HG02970 (cell line): Measurements from ENCODE around the gene PGAM5.
"Not testable (repeated sequence)": the region's sequence is repeated elsewhere in the genome, so short reads cannot be mapped to it uniquely, and the experiment has no call there.

Source experiments
- ATAC-seq: cut with Tn5 transposase; IDR thresholded peaks from one replicate; pipeline ENCODE4 v1.9.1; 2021; ENCODE audit warnings: mild to moderate bottlenecking, moderate library complexity, moderate number of reproducible peaks; ENCODE audit not compliant: unreplicated experiment, low FRiP score

Gene PGAM5

DNA sequence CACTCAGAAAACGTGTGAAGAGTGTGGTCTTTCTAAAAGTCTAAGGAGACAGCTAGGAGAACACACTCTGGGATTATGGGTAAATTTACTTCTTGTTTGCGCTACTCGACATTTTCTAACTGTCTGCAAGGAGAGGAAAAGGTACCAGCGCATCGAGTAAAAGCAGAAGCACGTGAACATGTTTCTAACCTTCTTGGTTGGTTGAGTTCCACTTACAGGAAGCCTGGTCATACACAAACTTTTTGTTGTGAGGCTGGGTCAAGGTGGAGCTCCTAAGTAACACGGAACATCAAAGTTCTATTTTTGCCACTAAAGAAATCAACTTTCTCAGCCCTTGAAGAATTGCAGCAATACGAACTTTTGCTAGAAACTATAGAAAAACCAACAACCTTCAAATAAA, 31.0 kb downstream of the PGAM5 start:
- no peak for ATAC-seq

DNA sequence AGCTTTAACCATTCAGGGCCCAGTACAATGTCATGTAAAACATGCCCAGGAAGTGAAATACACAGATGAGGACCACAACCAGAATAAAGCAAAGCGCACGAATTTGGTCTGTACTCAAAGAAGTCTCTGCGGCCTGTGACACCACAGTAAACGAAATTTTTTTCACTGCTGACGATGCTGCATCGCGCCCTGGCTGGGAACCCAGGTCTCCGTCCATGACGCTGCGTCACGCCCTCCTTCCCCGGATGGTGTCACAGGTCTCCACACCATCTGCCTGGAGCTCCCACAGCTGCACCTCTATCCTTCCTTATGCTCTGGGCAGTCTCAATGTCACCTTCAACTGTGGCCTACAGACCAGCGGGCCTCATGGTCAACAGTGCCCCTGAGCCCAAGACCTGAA, 33.2 kb downstream of the PGAM5 start:
- ATAC-seq: no peak

DNA sequence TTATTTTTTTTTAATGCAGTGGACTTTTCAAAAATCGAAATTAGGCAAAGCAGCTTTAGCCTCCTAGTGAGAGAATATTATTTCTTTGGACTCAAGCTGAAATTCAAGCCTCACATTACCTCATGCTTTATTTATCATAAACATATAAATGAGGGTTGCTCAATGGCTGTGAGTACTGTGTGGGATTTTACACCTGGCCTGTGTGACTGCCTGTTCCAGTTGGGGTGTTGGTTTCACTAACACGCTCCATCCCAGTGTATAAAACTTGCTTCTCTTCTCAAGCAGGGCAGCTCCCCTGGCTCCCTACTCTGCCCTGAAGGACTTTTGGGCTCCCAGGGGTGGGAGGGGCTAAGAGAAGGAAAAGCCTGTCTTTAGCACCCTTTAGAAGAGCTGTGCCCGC, 36.0 kb downstream of the PGAM5 start:
- ATAC-seq: no peak

GRCh38 chr12:132747395-132747794, 36.8 kb downstream of the PGAM5 start:
- ATAC-seq: no peak

- ATAC-seq: no peak
Measured at GRCh38 chr12:132747896-132748295, 37.3 kb downstream of the PGAM5 start.

DNA sequence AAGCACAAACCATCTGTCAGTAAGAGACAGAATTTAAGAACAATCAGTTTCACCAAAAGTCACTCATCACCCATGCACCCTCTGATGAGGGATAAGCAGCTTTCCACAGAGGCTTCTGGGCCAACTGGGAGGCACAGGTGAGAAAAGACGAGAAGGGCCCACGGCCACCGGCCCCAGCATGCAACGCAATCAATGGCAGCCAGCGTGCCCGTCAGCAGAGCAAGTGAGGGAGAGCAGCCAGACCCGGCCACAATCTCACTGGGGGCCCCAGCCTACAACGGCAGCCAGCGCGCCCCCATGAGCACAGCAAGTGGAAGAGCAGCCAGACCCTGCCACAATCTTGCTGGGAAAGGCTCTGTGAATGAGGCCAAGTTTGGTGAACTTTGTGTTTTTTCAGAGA, 37.7 kb downstream of the PGAM5 start:
- ATAC-seq: no peak

DNA sequence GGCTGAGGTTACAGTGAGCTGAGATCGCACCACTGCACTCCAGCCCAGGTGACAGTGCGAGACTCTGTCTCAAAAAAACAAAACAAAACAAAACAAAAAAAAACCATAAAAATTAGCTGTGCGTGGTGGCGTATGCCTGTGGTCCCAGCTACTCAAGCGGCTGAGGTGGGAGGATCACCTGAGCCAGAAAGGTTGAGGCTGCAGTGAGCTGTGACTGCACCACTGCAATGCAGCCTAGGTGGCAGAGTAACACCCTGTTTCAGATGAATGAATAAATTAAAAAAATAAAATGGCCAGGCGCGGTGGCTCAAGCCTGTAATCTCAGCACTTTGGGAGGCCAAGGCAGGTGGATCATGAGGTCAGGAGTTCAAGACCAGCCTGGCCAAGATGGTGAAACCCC, 43.0 kb downstream of the PGAM5 start:
- ATAC-seq: not testable (repeated sequence)

DNA sequence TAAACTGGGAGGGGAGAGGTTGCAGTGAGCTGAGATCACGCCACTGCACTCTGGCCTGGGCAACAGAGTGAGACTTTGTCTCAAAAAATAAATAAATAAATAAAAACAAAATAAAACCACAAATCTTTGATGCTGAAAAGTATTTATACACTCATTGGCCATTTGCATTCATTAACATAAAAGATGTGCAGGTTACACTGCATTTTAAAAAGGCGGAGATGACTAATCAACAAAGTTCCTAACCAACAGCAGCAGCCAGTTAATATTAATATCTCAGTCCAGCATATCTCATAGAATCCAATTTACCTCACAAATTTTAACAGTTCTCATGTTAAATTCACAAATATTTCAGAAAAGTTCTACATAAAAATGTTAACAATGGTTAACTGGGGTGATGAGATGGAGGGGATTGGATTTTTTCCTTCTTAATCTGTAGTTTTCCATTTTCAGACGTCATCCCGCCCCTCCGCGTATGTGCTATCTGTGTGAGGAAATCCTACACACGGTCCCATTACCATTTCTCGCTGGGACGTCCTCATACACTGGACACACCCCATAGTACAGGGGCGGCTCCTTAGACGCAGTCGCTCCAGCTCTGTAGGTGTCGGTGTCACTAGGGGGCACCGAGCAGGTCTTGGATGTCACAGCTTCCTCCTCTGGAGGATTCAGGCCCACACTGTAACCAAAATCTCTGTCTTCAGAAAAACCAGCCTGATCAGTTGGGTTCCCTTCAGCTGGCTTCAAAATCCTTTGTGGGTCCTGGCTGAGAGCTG, 43.7 kb downstream of the PGAM5 start:
- no peak for ATAC-seq

DNA sequence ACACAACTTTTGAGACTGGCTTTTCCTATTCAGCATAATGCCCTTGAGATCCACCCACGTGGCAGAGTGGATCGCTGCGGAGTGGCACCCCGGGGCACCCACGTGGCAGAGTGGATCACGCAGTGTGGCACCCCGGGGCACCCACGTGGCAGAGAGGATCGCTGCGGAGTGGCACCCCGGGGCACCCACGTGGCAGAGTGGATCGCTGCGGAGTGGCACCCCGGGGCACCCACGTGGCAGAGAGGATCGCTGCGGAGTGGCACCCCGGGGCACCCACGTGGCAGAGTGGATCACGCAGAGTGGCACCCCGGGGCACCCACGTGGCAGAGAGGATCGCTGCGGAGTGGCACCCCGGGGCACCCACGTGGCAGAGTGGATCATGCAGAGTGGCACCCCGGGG, 48.2 kb downstream of the PGAM5 start:
- not testable (repeated sequence) for ATAC-seq

DNA sequence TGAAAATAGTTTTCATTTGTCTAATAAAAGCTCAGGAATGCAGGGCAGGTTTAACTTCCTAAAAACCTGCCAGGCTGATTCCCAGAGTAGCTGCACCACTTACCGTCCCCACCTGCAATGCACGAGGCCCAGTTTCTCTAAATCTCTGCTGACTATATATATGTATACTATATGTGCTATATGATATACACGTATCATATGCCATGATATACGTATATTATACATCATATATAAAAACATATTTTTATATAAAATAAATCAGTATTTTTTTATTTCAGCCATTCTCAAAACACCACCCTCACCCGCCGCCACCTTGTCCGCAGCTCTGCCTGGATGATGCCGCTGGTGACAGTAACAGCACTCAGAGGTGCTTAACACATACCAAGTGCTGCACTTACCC, 48.7 kb downstream of the PGAM5 start:
- ATAC-seq: no peak

- ATAC-seq: peak; percentile 26
Measured at GRCh38 chr12:132761032-132761920, 50.6 kb downstream of the PGAM5 start, which contains the start of gene ANKLE2. ANKLE2 (minus strand) TSS chr12:132761832; CDS start chr12:132761798, 34 bp downstream.

DNA sequence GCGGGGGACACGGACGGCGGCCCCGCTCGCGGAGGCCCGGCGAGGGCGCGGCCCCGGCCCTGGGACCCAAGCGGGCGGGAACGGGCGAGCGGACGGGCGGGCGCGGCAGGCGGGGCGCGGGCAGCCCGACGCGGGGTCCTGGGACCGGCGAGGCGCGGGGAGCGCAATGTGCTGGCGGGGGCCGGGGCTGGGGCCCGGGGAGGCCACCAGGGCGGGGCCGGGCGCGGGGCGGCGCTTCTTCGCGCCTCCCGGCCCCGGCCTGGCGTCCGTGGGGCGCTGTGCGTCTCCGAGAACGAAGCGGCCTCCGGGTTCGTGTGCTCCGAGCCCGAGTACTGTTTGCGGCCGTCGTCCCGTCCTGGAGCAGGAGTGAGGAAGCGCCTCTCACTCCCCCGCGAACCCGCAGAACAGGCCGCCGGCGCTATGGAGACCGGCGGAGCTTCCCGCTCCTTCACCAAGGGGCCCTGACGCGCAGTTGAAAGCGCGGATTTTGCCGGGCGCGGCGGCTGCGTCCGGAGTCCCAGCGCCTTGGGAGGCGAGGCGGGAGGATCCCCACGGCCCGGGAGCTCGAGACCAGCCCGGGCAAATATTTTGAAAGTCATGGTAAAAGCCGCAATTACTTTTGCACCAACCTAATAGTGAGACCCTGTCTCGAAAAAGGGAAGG, 51.4 kb downstream of the PGAM5 start:
- ATAC-seq: peak; percentile 63

GRCh38 chr12:132764231-132764630, 53.6 kb downstream of the PGAM5 start:
- no peak for ATAC-seq

- no peak for ATAC-seq
Measured at GRCh38 chr12:132765361-132765760, 54.7 kb downstream of the PGAM5 start.

DNA sequence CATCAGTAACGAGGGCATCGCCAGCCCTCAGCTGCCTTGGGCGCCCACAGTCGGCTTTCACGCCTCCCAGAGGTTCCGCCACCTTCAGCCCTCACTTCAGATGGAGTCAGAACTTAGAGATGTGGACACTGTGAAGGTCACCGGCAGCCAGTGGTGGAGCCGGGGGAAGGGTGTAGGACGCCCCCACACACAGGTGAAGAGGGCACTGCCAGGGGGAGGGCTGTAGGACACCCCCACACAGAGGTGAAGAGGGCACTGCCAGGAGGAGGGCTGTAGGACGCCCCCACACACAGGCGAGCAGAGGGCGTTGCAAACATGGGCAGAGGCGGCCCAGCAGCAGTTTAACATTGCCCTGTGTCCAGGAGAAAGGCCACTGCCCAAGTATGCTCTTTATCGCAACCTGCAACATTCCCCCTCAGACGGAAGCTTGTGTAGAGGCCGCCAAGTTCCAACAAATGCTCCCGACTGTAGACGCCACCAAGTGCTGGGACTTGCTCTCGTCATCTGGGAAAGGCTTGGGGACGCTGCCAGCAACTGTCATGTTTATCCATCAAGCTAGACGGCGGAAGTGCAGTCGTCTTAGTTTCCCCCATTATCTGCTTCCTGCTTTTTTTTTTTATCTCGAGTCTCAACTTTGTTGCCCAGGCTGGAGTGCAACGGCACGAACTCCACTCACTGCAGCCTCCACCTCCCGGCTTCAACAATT, 55.9 kb downstream of the PGAM5 start:
- no peak for ATAC-seq

- no peak for ATAC-seq
Measured at GRCh38 chr12:132771126-132771838, 60.6 kb downstream of the PGAM5 start.
